HepG2 (cell line): ENCODE results near the gene KIF3A. TPM values are rescaled to one million over a fixed set of nuclear protein-coding genes. Genes with fewer than 3 reads are reported as not detected.

Experiments used
- ATAC-seq: fragments of 200-7000 bp; cut with Tn5 transposase; 3 replicates; pipeline ENCODE4 v1.9.1; 2020; ENCODE audit warnings: mild to moderate bottlenecking, moderate library complexity
- BruUV-seq: library from RNA; stranded (reverse); fragments of 400-500 nt; replicated peaks from 2 replicates; lab custom pipeline; 2021; lab: Mats Ljungman, UMichigan
- CTCF ChIA-PET: fragments of 300-600 bp; formaldehyde crosslinking; extraction: SDS; loops from one replicate; lab custom pipeline; 2021; ENCODE audit warnings: low total read pairs, inconsistent platforms, low intra/inter-chr PET ratio; lab: Yijun Ruan, JAX
- POLR2A ChIA-PET: fragments of 350-600 bp; sonication (Branson Sonifier 250); formaldehyde crosslinking; loops from one replicate; lab custom pipeline; 2020; ENCODE audit warnings: antibody characterized with exemption, inconsistent platforms; lab: Yijun Ruan, JAX
- DNase-seq: peaks from one replicate; pipeline ENCODE4 v3.0.0-alpha.2; 2015; ENCODE audit warnings: low spot score
- FAIRE-seq: peaks from 3 replicates; lab custom pipeline; 2011; peaks lifted over from hg19 to GRCh38; lab: Jason Lieb, UNC
- H2AFZ ChIP-seq: one replicate; pipeline ENCODE4 v1.6.1; 2011; ENCODE audit warnings: low read length, inconsistent platforms
- H3K27ac ChIP-seq: fragments of 300-600 bp; 3 replicates; pipeline ENCODE4 v1.8.0; 2011; ENCODE audit warnings: mixed run types, mild to moderate bottlenecking, mixed read lengths, low read length, inconsistent platforms; ENCODE audit not compliant: insufficient read depth; ENCODE audit errors: extremely low read length
- H3K27me3 ChIP-seq, 2 experiments: fragments of 200-600 bp in 1 of 2; 2 replicates in 1 of 2; 3 replicates in 1 of 2; pipeline versions ENCODE4 v1.6.0 to v1.8.0; 2011; ENCODE audit warnings: low read length in 2 of 2, mild to moderate bottlenecking in 2 of 2, moderate library complexity in 2 of 2, inconsistent platforms in 1 of 2; ENCODE audit not compliant: insufficient read depth in 2 of 2, control insufficient read depth in 1 of 2
- H3K36me3 ChIP-seq, 2 experiments: fragments of 200-600 bp in 1 of 2; replicated peaks in 1 of 2; 2 replicates in 1 of 2; 3 replicates in 1 of 2; pipeline versions ENCODE4 v1.5.1 to v1.8.0; 2011; ENCODE audit warnings: low read length in 2 of 2, inconsistent platforms in 1 of 2; ENCODE audit not compliant: insufficient read depth in 2 of 2, control insufficient read depth in 1 of 2
- H3K4me1 ChIP-seq: 2 replicates; pipeline ENCODE4 v1.5.1; 2012; ENCODE audit warnings: low read length, inconsistent platforms; ENCODE audit not compliant: insufficient read depth
- H3K4me2 ChIP-seq: 2 replicates; pipeline ENCODE4 v1.6.0; 2011; ENCODE audit warnings: low read depth, low read length, inconsistent platforms
- H3K4me3 ChIP-seq, 3 experiments: fragments of 200-600 bp in 1 of 3; sonication (generic), shearing (Covaris generic) in 1 of 3; replicated peaks in 1 of 3; 2 replicates each; pipeline ENCODE4 v1.5.1; 2011 to 2016; ENCODE audit warnings: low read length in 3 of 3, inconsistent platforms in 2 of 3, low read depth in 2 of 3, mild to moderate bottlenecking in 2 of 3, control low read depth in 1 of 3, mixed read lengths in 1 of 3; ENCODE audit not compliant: insufficient read depth in 1 of 3
- H3K79me2 ChIP-seq: one replicate; pipeline ENCODE4 v1.6.1; 2011; ENCODE audit warnings: low read length, inconsistent platforms; ENCODE audit not compliant: insufficient read depth
- H3K9ac ChIP-seq: 2 replicates; pipeline ENCODE4 v1.6.0; 2011; ENCODE audit warnings: mild to moderate bottlenecking, low read depth, low read length, inconsistent platforms; ENCODE audit not compliant: insufficient read depth
- H3K9me3 ChIP-seq: 2 replicates; pipeline ENCODE4 v1.5.1; 2012; ENCODE audit warnings: mild to moderate bottlenecking, low read length
- H4K20me1 ChIP-seq: 2 replicates; pipeline ENCODE4 v1.6.0; 2011; ENCODE audit warnings: inconsistent platforms, mild to moderate bottlenecking, low read length, moderate library complexity; ENCODE audit not compliant: insufficient read depth
- CBX5 ChIP-seq: sonication (generic); formaldehyde crosslinking; IDR thresholded peaks from 2 replicates; pipeline ENCODE4 v1.4.0; 2020; ENCODE audit warnings: missing genetic modification reagents, borderline replicate concordance
- ELF1 ChIP-seq: sonication (generic); formaldehyde crosslinking; IDR thresholded peaks from 2 replicates; pipeline ENCODE4 v1.4.0; 2020; ENCODE audit warnings: missing genetic modification reagents
- HNF1A ChIP-seq, 2 experiments: sonication (generic) in 1 of 2; formaldehyde crosslinking in 1 of 2; IDR thresholded peaks; 2 replicates each; pipeline versions ENCODE4 v1.4.0 to v1.6.1; 2016 to 2020; ENCODE audit warnings: borderline replicate concordance in 1 of 2, low read depth in 1 of 2, mild to moderate bottlenecking in 1 of 2, missing genetic modification reagents in 1 of 2
- ISX ChIP-seq: sonication (generic); formaldehyde crosslinking; conservative IDR thresholded peaks from 2 replicates; pipeline ENCODE4 v1.5.0; 2020; ENCODE audit warnings: missing genetic modification reagents
- JUND ChIP-seq: sonication (generic); formaldehyde crosslinking; IDR thresholded peaks from 2 replicates; pipeline ENCODE4 v1.8.0; 2022; ENCODE audit warnings: mild to moderate bottlenecking, missing genetic modification reagents
- MED8 ChIP-seq: sonication (generic); formaldehyde crosslinking; IDR thresholded peaks from 2 replicates; pipeline ENCODE4 v1.8.1; 2023; ENCODE audit warnings: mild to moderate bottlenecking, missing genetic modification reagents; ENCODE audit not compliant: insufficient replicate concordance
- RXRA ChIP-seq: sonication (generic); formaldehyde crosslinking; IDR thresholded peaks from 2 replicates; pipeline ENCODE4 v1.5.1; 2020; ENCODE audit warnings: missing genetic modification reagents
- TGIF2 ChIP-seq: IDR thresholded peaks from 2 replicates; pipeline ENCODE4 v1.6.1; 2016; ENCODE audit warnings: control low read depth, missing compliant biosample characterization
- ZNF629 ChIP-seq: sonication (generic); formaldehyde crosslinking; conservative IDR thresholded peaks from 2 replicates; pipeline ENCODE4 v1.5.0; 2020; ENCODE audit warnings: missing genetic modification reagents
- ZNF646 ChIP-seq: sonication (generic); formaldehyde crosslinking; IDR thresholded peaks from 2 replicates; pipeline ENCODE4 v1.9.0; 2021; ENCODE audit warnings: mild to moderate bottlenecking, missing genetic modification reagents
- ZNF703 ChIP-seq: sonication (generic); formaldehyde crosslinking; IDR thresholded peaks from 2 replicates; pipeline ENCODE4 v1.5.1; 2020; ENCODE audit warnings: missing genetic modification reagents, mild to moderate bottlenecking, moderate library complexity, borderline replicate concordance
- WGBS: methylation state at CpG from one replicate; pipeline ENCODE4 v1.1.6; 2017; ENCODE audit warnings: low lambda C conversion rate; 5-methylcytosine and 5-hydroxymethylcytosine counted together
- in situ Hi-C: cut with HindIII; loops from 2 replicates; pipeline ENCODE4 v1.10.0; 2017; ENCODE audit warnings: low pct_unique_long_range_greater_than_20kb; ENCODE audit not compliant: extremely low pct_ligation_motif_present
- intact Hi-C: fragments of 100-400 bp; cut with micrococcal nuclease; formaldehyde crosslinking; loops from one replicate; pipeline ENCODE4 v1.10.0; 2022; ENCODE audit not compliant: unreplicated experiment
- polyA plus RNA-seq, 8 experiments: library from polyadenylated mRNA; depleted of rRNA in 3 of 8; stranded (reverse) in 7 of 8; unstranded in 1 of 8; fragments of >200 nt; fragmentation: Illumina TruSeq in 4 of 8; extraction: Trizol in 4 of 8; gene quantifications; 2 replicates each; pipeline versions ENCODE4 v1.2.1 to v1.2.3, GENCODE V29; 2011 to 2016; ENCODE audit warnings: low read depth in 4 of 8, missing spikeins in 1 of 8, mixed read lengths in 1 of 8; ENCODE audit not compliant: insufficient read depth in 1 of 8
- total RNA-seq, 5 experiments: library from RNA; depleted of rRNA; stranded (reverse); fragments of >200 nt; fragmentation: Illumina TruSeq; extraction: Trizol; gene quantifications; 2 replicates each; pipeline ENCODE4 v1.2.3, GENCODE V29; 2016; ENCODE audit warnings: low read depth in 1 of 5

KIF3A gene
- total and polyA plus RNA-seq, 2 of the 13 experiments (the other 11 are each of a cell fraction or from before 2014, with no cell fraction given): 2.3 to 8.4 TPM

- intact Hi-C loops: loop anchor here (1.0 to 2.0 kb wide), 3 partner anchors 35 to 49 kb away; partner anchors contain the start of gene KIF3A
- WGBS: 16% methylated on average over 4 of the region's 8 CpGs
- Histone ChIP-seq H3K27me3 (no peaks in the 10 kb centered on the region), H4K20me1 (no peaks in the 10 kb centered on the region), H3K9me3 (no peaks in the 10 kb centered on the region), H3K4me1 (peaks cover 57% of the 10 kb centered on the region), H3K4me3 (peak overlapping the region in 1 of 3 experiments; percentile 49; a peak in 1 of 6 replicates), H3K9ac (peak overlapping the region; percentile 51), H2AFZ (no peak overlapping the region), H3K79me2 (peaks cover 68% of the 10 kb centered on the region), H3K4me2 (peak overlapping the region; percentile 47), H3K27ac (peak overlapping the region; percentile 71), H3K36me3 (peaks cover 1 to 4% of the 10 kb centered on the region in 2 experiments; a peak in 1 of 5 replicates)
- in situ Hi-C loops: loop anchor here (5.0 kb wide), 1 partner anchor 46 kb away; no protein-coding TSS in a partner anchor
- no TSS peak for BruUV-seq
- FAIRE-seq: peak; percentile 74
- ChIA-PET POLR2A (interaction anchor here (0.7 to 1.9 kb wide), 3 partner anchors 36 to 49 kb away, joined by 3 to 14 read pairs (median 6); no protein-coding TSS in a partner anchor), CTCF (no interaction called here)
- ATAC-seq: peak; percentile 83
- DNase-seq: peak; percentile 90
- no peak for TF ChIP-seq ZNF629
- TF ChIP-seq ZNF646 (CRISPR knock-in tag): no peak
- TF ChIP-seq CBX5 (CRISPR knock-in tag): no peak
- 0 out of 2 replicates have a peak, but pooled peaks have one; percentile 25 for TF ChIP-seq RXRA
- no peak for TF ChIP-seq ZNF703 (CRISPR knock-in tag)
- TF ChIP-seq ELF1: no peak
- no peak for TF ChIP-seq ISX (CRISPR knock-in tag)
- TF ChIP-seq TGIF2 (CRISPR knock-in tag): no peak
- no peak for TF ChIP-seq MED8 (CRISPR knock-in tag)
- TF ChIP-seq HNF1A (IDR thresholded peaks at IDR 0.05; ENCODE audit: low read depth): no peak
- no peak for TF ChIP-seq HNF1A (CRISPR knock-in tag; IDR thresholded peaks at IDR 0.05; ENCODE audit: borderline replicate concordance)
- TF ChIP-seq JUND: no peak
These were observed 34.2 kb upstream of the KIF3A start for GRCh38 chr5:132771503-132771998.
